ENCODE results near the gene RIPOR3. TPM values are rescaled to one million over a fixed set of nuclear protein-coding genes. Genes with fewer than 3 reads are reported as not detected.
"Not testable (repeated sequence)": the region's sequence is repeated elsewhere in the genome, so short reads cannot be mapped to it uniquely, and the experiment has no call there.

Gene RIPOR3
- polyA plus RNA-seq, 3 donors, result 5.4 to 10.8 (median 5.5) TPM

DNA sequence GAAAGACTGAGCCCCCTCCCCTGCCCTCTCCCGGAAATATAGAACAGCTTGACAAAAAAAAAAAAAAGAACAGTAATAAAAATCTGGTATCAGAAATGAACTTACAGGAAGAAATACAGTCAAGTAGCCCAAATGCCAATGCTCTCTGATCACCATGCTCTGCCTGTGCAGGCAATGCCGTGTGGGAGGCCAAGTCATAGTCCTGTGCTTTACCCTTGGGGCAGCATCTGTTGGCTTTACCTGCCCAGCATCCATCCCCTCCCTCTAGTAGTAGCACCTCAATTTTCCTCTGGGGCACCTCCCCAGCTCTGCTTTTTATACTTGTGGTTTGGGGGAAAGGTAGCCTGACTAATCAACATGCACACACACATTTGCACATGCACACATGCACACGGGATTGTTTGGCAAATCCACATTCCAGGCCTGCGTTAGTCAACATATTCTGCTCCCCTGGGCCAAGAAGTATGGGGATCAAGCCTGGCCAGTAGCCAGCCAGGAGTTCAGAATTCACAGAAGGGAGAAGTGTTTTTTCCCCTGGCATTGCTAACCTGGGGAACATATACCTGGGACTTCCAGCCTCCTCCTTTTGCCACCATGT, 70.2 kb downstream of the RIPOR3 start:
- no peak for DNase-seq (ENCODE audit: extremely low read depth in 1 of 11, low read depth in 9 of 11, low spot score in 4 of 11)

DNA sequence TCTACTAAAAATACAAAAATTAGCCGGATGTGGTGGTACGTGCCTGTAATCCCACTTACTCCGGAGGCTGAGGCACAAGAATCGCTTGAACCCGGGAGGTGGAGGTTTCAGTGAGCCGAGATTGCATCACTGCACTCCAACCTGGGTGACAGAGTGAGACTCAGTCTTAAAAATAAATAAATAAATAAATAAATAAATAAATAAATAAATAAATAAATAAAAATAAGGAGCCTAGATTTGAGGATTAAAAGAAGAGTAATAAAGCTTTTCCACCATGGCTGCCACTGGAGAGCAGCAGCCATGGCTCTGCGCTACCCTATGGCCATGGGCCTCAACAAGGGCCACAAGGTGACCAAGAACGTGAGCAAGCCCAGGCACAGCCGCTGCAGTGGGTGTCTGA, 70.9 kb downstream of the RIPOR3 start:
- DNase-seq (ENCODE audit: extremely low read depth in 1 of 11, low read depth in 9 of 11, low spot score in 4 of 11), result not testable (repeated sequence)

DNA sequence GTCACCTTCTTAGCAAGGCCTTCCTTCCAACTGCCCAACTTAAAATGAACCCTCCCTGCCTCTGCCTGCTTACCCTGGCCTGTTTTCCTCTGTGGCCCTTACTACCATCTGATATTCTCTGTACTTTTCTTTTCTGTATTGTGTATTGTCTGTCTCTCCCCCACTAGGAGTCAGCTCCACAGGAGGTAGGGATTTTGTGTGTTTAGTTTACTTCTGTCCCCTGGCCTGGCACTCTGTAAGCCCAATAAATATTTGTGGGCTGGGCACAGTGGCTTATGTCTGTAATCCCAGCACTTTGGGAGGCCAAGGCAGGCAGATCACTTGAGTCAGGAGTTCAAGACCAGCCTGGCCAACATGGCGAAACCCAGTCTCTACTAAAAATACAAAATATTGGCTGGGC, 72.8 kb downstream of the RIPOR3 start:
- no peak for DNase-seq (ENCODE audit: extremely low read depth in 1 of 11, low read depth in 9 of 11, low spot score in 4 of 11)

DNA sequence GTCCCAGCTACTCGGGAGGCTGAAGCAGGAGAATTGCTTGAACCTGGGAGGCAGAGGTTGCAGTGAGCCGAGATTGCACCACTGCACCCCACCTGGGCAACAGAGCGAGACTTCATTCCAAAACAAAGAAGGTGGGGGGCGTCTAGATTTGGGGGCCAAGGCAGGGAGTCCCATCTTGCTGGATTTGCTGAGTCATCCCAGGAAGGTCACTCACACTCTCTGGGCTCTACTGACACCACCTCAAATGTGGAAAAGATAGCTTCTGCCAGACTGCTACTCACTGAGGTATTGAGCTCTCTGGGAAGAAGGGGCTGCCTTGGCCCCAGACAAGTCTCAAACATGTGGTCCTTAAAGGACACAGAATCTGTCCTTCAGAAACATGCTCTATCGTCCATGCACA, 74.3 kb downstream of the RIPOR3 start:
- no peak for DNase-seq (ENCODE audit: extremely low read depth in 1 of 11, low read depth in 9 of 11, low spot score in 4 of 11)

DNA sequence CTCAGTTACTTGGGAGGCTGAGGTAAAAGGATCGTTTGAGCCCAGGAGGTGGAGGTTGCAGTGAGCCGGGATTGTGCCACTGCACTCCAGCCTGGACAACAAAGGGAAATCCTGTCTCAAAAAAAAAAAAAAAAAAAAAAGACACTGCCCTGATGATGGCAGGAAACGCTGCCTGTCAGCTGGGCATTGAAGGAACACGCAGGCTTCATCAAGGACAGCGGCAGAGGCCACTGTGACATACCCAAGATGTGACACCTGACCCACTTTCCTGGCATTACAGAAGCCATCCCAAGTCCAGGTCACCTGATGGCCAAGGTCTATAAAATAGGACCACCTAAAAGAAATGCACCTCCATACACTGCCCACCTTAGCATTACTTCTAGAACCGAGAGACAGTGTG, 75.9 kb downstream of the RIPOR3 start:
- no peak for DNase-seq (ENCODE audit: extremely low read depth in 1 of 11, low read depth in 9 of 11, low spot score in 4 of 11)

DNA sequence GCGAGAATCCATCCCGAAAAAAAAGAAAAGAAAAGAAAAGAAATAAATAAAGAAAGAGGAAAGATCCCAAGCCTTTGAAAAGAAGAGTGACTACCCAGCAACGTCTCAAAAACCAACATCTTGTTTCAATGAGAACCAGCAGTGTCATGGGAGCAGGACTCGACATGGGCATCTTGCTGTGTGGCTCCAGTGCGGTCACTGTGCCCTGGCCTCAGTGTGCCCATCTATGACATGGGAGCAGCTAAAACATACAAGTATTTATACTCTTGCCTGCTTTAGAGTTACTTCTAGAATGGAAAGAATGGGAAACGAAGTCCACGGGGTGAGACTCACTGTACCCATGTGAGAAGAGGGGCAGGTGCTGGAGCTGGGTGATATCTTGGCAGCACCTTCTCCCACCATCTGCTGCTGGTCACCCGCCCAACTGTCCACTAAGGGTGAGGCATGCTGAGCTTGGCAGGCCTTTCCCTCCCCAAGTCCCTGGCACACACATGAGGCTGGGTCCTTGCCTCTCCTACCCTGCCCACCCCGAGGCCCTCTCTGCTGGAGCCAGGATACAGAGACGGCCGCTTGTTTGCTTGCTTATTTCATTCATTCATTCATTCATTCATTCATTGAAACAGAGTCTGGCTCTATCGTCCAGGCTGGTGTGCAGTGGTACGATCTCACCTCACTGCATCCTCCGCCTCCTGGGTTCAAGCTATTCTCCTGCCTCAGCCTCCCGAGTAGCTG, 77.7 kb downstream of the RIPOR3 start:
- DNase-seq (ENCODE audit: extremely low read depth in 1 of 11, low read depth in 9 of 11, low spot score in 4 of 11), result no peak

DNA sequence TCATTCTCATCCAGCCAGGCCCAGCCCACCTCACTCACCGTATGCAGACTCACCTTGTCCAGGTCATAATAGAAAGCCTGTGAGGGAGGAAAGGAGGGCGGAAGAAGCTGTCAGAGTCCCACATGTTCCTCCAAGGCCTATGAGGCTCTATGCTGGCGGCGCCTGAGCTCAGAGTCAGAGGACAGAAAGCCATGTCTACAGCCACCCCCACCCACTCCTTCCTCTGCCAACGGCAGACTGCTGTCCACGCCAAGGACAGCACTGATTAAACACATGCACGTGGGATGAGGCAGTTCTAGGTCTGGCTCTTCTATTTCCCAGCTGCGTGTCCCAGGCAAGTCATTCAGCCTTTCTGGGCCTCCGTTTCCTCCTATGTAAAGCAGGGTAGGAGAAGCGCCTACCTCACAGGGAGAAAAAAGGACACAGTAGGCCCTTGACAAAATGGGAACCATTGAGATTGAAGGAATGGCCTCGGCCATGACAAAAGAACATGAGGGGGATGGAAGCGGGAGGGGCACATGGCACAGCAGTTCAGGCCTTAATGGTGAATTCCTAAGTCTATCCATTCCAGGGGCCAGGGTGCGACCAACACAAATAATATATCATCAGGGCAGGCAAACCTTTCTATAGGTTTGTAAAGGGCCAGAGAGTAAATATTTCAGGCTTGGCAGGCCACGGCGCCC, 80.1 kb downstream of the RIPOR3 start:
- DNase-seq (ENCODE audit: extremely low read depth in 1 of 11, low read depth in 9 of 11, low spot score in 4 of 11), result no peak

DNA sequence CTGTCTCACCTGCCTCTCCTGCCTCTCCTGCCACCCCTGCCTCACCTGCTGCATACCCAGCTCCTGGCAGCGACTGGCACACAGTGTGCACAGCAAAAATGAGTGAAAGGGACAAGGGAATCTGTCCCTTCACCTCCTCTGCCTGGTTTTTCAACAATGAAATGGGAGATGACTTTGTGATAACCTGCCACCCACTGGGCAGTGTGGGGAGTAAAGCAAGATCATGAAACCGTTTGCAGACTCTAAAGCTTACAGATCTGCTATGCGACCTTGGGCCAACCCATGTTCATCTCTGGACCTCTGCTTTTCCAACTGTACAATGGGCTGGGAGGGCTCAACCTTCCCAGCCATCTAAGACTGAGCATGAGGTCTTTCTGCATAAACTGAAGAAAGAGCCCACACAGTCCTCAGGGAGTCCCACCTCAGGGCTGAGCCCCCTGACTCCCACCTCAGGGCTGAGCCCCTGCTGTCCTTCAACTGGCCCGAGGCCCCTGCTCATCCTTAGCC, 81.1 kb downstream of the RIPOR3 start:
- DNase-seq (ENCODE audit: extremely low read depth in 1 of 11, low read depth in 9 of 11, low spot score in 4 of 11), result no peak

DNA sequence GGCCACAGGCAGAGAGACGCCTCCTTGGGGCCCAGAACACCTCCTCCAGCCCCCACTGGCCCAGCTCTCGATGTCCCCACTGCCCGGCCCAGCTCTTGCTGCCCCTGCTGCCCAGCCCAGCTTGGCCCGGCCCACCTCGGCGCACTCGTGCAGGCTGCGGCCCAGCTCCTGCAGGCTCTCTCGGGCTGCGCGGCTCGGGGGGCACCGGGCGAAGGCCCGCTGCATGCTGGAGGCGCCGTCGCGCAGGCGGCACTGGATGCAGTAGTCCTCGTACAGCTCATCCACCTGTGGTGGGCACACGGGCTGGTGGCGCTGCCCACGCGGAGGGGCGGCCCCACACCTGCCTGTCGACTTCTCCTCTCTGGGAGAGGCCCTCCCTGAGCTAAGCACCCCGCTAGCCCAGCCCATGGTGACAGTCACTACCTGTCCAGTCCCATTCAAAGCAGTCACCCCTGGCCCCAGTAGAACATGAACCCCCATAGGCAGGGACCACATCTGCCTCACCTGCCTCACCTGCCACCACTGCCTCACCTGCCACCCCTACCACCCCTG, 81.8 kb downstream of the RIPOR3 start:
- no peak for DNase-seq (ENCODE audit: extremely low read depth in 1 of 11, low read depth in 9 of 11, low spot score in 4 of 11)

DNA sequence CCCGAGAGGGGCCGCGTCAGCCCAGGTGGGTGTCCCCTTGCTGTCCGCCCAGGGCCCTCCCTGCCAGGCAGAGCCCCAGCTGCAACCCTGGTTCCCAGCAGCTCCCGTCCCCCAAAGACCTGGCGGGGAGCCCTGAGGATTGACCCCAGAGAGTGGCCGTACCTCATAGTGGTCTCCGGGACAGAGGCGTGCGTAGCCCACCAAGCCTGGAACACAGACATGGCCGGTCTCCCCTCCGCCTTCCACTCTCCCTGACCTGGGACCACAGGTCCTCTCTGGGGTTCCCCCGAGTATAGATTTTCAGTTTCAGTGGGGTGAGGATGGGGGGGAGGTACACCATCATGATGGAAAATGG, 82.6 kb downstream of the RIPOR3 start:
- no peak for DNase-seq (ENCODE audit: extremely low read depth in 1 of 11, low read depth in 9 of 11, low spot score in 4 of 11)

DNA sequence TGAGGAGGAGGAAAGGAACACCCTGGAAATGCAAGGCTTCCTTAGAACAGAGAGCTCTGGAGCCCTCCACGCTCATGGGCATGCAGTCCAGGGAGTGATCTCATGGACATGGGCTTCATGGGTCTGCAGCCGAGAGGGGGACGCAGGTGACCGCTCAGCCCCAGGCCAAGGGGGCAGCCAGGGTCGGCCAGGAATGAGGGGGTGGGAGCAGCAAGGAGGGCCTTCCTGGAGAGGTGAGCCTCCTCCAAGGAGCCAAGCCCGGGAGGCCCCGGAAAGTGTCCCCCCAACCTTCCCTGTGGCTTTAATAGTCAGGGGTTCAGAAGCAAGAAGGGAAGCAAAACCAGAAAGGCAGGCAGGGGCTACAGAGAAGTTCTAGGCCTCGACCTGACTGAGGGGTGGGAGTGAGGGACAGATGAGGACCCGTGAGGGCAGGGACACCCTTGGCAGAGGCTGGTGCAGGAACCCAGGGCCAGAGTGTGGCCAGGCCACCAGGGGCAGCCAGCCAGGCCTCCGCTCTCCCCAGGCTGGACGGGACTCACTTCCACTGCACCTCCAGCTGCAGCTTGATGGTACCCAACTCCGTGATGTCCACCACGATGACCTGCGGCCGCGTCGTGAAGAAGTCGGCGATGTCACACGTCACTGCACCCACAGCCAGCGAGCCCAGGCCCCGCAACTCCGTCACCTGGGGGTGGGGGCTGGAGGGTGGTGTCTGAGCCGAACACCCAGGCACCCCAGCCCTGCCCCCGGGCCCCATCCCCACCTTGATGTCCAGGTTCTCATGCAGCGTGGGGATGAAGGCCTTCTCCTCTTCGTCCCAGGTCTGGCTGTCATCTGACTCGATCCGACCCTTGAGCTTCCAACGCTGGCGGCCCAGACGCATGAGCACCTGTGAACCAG, 83.2 kb downstream of the RIPOR3 start:
- no peak for DNase-seq (ENCODE audit: extremely low read depth in 1 of 11, low read depth in 9 of 11, low spot score in 4 of 11)

DNA sequence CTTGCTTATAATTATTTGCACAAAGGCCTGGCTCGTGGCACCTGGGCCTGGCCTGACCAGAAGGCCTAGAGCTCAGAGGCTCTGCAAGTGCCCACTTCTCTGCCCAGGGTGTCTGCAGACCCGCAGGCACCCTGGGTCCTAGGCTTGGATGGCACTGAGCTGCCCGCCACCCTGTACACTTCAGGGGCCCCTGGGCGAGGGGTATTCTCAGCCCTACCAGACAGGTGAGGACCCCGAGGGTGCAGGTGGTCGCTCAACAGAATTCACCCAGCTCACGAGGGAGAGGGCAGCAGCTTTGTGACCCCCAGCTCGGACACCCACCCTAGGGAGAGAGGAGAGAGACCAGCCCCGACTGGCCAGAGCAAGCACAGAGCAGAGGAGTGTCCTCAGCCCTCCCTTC, 83.9 kb downstream of the RIPOR3 start:
- DNase-seq (ENCODE audit: extremely low read depth in 1 of 11, low read depth in 9 of 11, low spot score in 4 of 11), result no peak

DNA sequence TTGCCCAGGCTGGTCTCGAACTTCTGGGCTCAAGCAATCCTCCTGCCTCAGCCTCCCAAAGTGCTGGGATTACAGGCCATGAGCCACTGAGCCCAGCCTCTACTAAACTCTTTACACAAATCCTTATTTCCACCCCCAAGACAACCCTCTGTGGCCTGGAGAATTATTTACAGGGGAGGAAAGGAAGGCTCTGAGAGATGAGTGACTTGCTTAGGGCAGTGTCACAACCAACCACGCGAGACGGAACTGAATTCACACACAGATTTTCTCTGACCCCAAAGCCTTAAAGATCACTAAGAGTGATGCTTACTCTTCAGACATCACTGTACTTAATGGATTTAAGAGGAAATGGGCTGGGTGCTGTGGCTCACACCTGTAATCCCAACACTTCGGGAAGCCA, 86.2 kb downstream of the RIPOR3 start:
- DNase-seq (ENCODE audit: extremely low read depth in 1 of 11, low read depth in 9 of 11, low spot score in 4 of 11), result no peak

DNA sequence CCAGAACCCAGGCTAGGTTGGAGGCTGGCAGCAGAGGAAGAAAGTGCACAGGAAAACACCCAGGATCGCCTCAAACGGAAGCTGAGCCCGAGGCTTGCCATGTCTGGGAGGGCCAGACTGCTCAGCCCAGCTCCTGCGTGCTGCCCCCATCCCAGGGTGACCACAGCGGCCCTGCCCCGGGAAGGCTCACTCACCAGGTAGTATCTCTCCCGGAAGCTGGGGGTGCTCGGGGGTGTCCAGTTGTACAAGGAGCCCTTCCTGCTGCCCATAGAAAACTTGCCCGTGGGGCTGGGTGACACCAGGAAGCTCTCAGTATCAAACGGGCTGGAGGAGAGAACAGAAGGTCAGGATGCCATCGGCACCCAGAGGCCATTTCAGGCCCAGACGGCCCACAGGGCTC, 86.9 kb downstream of the RIPOR3 start:
- DNase-seq (ENCODE audit: extremely low read depth in 1 of 11, low read depth in 9 of 11, low spot score in 4 of 11), result no peak

DNA sequence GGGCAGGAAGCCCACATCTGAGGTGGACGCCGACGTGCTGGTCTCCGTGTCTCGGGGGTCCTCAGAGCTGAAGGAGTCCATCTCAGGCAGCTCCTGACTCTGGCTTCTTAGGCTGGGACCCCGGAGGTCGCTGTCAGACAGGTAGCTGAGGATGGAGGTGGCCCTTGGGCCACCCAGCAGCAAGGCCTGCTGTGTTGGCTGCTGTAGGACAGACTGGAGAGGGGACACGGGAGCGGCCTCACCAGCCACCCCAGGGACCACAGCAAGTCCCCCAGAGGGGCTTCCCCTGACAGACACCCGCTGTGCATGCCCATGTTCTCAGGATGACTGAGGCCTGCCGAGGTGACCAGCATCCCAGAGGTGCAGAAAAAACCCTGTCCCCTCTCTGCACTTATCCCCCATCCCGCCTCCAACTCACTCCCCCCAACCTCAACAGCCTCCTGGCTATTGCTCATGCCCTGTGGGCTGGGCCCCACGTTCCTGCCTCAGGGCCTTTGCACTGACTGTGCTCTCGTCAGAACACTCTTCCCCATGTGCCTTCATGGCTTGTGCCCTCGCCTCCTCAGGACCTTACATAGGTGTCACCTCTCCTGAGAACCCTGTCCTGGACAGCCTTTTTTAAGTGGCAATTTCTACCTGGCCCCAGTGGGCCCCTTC, 88.8 kb downstream of the RIPOR3 start:
- DNase-seq (ENCODE audit: extremely low read depth in 1 of 11, low read depth in 9 of 11, low spot score in 4 of 11), result no peak

DNA sequence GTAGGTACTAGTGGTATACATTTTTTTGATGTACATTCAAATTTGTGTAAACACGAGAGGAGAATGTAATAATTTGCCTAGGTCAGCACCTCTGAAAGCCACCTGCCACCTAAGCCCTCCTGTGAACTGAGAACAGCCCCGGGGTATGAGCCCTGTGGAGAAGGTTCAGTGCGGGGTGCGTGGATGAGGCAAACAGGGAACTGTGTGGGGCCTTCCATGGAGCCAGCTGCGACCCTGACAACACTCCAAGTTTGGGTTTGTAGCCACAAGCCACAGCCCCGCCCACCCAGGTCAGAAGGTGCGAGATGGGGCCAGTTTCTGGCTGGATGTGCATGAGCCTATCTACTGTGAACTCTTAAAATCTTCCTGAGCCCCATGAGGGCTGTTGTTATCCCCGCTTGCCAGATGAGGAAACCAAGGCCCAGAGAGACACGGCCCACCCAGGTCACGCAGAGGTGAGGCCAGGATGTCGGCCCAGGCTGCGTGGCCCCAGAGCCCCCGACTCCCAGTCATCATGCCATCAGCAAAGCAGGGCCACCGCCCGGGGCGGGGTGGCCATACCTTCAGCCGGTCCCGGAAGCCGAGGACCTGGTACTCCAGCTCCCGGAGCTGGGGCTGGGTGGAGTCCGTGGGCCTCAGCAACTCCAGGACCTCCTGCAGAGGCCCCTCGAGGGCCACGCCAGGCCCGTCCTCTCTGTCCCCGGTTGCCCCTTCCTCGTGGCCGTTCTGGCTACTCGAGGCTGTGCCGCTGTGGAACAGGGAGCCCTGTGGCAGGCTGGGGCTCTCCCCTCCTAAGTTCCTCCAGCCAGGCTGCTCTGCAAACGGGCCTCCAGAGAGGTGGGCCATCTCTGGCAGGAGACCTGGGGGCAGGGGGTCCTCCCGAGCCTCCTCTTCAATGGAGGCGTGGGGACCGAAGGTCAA, 89.6 kb downstream of the RIPOR3 start:
- no peak for DNase-seq (ENCODE audit: extremely low read depth in 1 of 11, low read depth in 9 of 11, low spot score in 4 of 11)

DNA sequence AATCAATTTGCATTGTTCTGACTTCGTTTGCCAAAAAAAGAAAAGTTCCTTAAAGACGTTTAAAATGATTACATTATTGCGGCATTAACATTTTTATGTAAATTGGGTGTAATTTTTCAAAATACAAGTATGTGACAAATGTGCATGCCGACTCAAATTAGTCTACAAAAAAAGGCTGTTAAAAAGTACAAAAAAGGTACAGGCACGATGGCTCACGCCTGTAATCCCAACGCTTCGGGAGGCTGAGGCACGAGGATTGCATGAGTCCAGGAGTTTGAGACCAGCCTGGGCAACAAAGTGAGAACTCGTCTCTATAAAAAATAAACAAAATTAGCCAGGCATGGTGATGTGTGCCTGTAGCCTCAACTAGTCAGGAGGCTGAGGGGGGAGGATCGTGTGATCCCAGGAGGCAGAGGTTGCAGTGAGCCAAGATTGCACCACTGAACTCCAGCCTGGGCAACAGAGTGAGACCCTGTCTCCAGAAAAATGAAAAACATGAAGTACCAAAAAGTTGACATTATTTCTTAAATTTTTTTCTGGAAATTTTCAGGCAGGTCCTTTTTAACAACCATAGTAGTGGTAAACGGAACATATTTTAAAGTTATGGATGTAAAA, 91.0 kb downstream of the RIPOR3 start:
- DNase-seq (ENCODE audit: extremely low read depth in 1 of 11, low read depth in 9 of 11, low spot score in 4 of 11), result no peak

Data from renal cortex interstitium (tissue), 11 donors.